HEK293 (cell line): ENCODE measurements around the gene PRCC.

Source experiments
- GLI2 ChIP-seq: fragments of 450-650 bp; formaldehyde crosslinking; IDR thresholded peaks from 2 replicates; pipeline ENCODE4; 2017; ENCODE audit warnings: missing biosample characterization, missing genetic modification characterization, low read depth, borderline replicate concordance
- TCF7L2 ChIP-seq: IDR thresholded peaks from 2 replicates; pipeline ENCODE4 v1.6.1; 2011; ENCODE audit warnings: low read depth, mild to moderate bottlenecking, inconsistent platforms, low read length, moderate library complexity, borderline replicate concordance
- ZNF274 ChIP-seq, 2 experiments: fragments of 200-500 bp in 1 of 2; fragments of 450-650 bp in 1 of 2; sonication (Bioruptor generic) in 1 of 2; formaldehyde crosslinking in 1 of 2; IDR thresholded peaks; 2 replicates each; pipeline versions ENCODE4 v1.5.1 to v1.6.1; 2014 to 2016; ENCODE audit warnings: borderline replicate concordance in 1 of 2, inconsistent platforms in 1 of 2, low read length in 1 of 2, missing biosample characterization in 1 of 2, missing genetic modification characterization in 1 of 2
- ZNF416 ChIP-seq: fragments of 450-650 bp; formaldehyde crosslinking; IDR thresholded peaks from 2 replicates; pipeline ENCODE4 v1.5.1; 2016; ENCODE audit warnings: missing biosample characterization, missing genetic modification characterization
- ZNF623 ChIP-seq: fragments of 450-650 bp; formaldehyde crosslinking; IDR thresholded peaks from 2 replicates; pipeline ENCODE4 v1.5.1; 2016; ENCODE audit warnings: missing biosample characterization, missing genetic modification characterization
- ZNF785 ChIP-seq: fragments of 450-650 bp; formaldehyde crosslinking; IDR thresholded peaks from 2 replicates; pipeline ENCODE4 v1.5.1; 2016; ENCODE audit warnings: missing biosample characterization, missing genetic modification characterization
- ZNF792 ChIP-seq: fragments of 450-650 bp; formaldehyde crosslinking; IDR thresholded peaks from 2 replicates; pipeline ENCODE4 v1.5.1; 2016; ENCODE audit warnings: missing biosample characterization, missing genetic modification characterization
- TF ChIP-seq, protein P1 (sequence below): fragments of 450-650 bp; formaldehyde crosslinking; IDR thresholded peaks from 2 replicates; pipeline ENCODE4 v1.5.1; 2016; ENCODE audit warnings: missing biosample characterization, missing genetic modification characterization
- TF ChIP-seq, protein P2 (sequence below): fragments of 450-650 bp; formaldehyde crosslinking; optimal IDR thresholded peaks from 2 replicates; pipeline ENCODE3; 2016; ENCODE audit warnings: missing biosample characterization, mild to moderate bottlenecking, missing genetic modification characterization
- TF ChIP-seq, protein P3 (sequence below): fragments of 450-650 bp; formaldehyde crosslinking; IDR thresholded peaks from 2 replicates; pipeline ENCODE4 v1.5.1; 2017; ENCODE audit warnings: missing biosample characterization, missing genetic modification characterization
- TF ChIP-seq, protein P4 (sequence below): fragments of 450-650 bp; formaldehyde crosslinking; IDR thresholded peaks from 2 replicates; pipeline ENCODE4 v1.5.1; 2016; ENCODE audit warnings: missing biosample characterization, missing genetic modification characterization

DNA sequence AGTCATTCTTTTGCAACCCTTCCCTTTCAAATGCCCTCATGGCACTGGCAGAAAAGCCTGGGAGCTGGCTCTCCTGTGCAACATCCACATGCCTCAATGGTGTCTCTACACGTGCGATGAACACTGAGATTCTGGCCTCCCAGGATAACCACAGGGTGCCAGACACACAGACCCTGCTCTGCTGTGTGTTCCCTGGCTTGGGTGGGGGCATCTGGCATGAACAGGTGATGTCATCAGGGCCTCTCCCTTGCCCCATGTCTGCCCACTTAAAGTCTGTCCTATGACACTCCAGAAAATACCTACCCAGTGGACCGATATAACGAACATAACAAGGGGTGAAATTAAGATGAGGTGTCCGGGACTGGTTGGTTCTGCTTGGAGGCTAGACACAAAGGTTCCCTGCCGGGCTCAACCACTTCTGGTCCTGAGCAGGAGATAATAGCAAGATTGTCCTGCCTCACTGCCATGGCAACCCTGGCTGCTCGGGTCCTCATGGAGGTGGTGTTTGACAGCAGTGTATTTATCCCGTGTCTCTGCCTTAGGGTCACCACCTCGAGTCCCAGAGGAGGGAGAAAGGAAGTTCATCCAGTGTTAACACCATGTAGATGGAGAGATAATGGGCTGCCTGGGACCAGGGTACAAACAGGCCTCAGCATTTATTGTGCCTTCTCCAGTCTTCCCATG lies 72.2 kb downstream of the PRCC start:
- no peak for TF ChIP-seq ZNF785 (tag by site-specific recombination)
- TF ChIP-seq, protein P1, sequence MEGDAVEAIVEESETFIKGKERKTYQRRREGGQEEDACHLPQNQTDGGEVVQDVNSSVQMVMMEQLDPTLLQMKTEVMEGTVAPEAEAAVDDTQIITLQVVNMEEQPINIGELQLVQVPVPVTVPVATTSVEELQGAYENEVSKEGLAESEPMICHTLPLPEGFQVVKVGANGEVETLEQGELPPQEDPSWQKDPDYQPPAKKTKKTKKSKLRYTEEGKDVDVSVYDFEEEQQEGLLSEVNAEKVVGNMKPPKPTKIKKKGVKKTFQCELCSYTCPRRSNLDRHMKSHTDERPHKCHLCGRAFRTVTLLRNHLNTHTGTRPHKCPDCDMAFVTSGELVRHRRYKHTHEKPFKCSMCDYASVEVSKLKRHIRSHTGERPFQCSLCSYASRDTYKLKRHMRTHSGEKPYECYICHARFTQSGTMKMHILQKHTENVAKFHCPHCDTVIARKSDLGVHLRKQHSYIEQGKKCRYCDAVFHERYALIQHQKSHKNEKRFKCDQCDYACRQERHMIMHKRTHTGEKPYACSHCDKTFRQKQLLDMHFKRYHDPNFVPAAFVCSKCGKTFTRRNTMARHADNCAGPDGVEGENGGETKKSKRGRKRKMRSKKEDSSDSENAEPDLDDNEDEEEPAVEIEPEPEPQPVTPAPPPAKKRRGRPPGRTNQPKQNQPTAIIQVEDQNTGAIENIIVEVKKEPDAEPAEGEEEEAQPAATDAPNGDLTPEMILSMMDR (tag by site-specific recombination) = no peak
- TF ChIP-seq, protein P2, sequence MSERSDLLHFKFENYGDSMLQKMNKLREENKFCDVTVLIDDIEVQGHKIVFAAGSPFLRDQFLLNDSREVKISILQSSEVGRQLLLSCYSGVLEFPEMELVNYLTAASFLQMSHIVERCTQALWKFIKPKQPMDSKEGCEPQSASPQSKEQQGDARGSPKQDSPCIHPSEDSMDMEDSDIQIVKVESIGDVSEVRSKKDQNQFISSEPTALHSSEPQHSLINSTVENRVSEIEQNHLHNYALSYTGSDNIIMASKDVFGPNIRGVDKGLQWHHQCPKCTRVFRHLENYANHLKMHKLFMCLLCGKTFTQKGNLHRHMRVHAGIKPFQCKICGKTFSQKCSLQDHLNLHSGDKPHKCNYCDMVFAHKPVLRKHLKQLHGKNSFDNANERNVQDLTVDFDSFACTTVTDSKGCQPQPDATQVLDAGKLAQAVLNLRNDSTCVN (tag by site-specific recombination) = no peak
- TF ChIP-seq, protein P3, sequence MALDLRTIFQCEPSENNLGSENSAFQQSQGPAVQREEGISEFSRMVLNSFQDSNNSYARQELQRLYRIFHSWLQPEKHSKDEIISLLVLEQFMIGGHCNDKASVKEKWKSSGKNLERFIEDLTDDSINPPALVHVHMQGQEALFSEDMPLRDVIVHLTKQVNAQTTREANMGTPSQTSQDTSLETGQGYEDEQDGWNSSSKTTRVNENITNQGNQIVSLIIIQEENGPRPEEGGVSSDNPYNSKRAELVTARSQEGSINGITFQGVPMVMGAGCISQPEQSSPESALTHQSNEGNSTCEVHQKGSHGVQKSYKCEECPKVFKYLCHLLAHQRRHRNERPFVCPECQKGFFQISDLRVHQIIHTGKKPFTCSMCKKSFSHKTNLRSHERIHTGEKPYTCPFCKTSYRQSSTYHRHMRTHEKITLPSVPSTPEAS (tag by site-specific recombination) = no peak
- TF ChIP-seq GLI2 (tag by site-specific recombination) = no peak
- no peak for TF ChIP-seq ZNF623 (tag by site-specific recombination)
- TF ChIP-seq, protein P4, sequence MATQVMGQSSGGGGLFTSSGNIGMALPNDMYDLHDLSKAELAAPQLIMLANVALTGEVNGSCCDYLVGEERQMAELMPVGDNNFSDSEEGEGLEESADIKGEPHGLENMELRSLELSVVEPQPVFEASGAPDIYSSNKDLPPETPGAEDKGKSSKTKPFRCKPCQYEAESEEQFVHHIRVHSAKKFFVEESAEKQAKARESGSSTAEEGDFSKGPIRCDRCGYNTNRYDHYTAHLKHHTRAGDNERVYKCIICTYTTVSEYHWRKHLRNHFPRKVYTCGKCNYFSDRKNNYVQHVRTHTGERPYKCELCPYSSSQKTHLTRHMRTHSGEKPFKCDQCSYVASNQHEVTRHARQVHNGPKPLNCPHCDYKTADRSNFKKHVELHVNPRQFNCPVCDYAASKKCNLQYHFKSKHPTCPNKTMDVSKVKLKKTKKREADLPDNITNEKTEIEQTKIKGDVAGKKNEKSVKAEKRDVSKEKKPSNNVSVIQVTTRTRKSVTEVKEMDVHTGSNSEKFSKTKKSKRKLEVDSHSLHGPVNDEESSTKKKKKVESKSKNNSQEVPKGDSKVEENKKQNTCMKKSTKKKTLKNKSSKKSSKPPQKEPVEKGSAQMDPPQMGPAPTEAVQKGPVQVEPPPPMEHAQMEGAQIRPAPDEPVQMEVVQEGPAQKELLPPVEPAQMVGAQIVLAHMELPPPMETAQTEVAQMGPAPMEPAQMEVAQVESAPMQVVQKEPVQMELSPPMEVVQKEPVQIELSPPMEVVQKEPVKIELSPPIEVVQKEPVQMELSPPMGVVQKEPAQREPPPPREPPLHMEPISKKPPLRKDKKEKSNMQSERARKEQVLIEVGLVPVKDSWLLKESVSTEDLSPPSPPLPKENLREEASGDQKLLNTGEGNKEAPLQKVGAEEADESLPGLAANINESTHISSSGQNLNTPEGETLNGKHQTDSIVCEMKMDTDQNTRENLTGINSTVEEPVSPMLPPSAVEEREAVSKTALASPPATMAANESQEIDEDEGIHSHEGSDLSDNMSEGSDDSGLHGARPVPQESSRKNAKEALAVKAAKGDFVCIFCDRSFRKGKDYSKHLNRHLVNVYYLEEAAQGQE (tag by site-specific recombination) = no peak
- no peak for TF ChIP-seq ZNF792
- TF ChIP-seq ZNF274 (IDR thresholded peaks at IDR 0.05; ENCODE audit: low read length) = no peak
- no peak for TF ChIP-seq ZNF274 (tag by site-specific recombination; IDR thresholded peaks at IDR 0.05; ENCODE audit: borderline replicate concordance)
- TF ChIP-seq TCF7L2 = no peak
- no peak for TF ChIP-seq ZNF416
